ENCODE results near the gene MERTK.

Gene MERTK

DNA sequence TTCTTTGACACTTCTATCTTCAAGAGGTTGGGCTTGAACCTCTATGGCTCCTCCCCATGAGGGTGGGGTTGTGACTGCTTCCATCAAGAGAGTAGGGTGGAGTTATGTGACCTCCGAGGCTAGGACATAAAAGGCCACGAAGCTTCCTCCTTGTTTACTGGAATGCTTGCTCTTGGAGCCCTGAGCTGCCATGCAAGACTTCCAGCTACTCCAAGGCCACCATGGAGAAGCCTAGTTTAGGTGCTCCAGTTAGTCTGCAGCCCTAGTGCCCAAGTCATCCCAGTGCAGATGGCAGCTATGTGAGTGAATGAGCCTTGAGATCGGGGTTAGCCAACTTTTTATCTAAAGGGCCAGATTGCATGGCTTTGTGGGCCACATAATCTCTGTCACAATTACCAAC lies 2.4 kb upstream of the MERTK start:
- H3K4me3 ChIP-seq (ENCODE audit: low read depth, low read length), result no peak overlapping the region
- TF ChIP-seq, protein P1, sequence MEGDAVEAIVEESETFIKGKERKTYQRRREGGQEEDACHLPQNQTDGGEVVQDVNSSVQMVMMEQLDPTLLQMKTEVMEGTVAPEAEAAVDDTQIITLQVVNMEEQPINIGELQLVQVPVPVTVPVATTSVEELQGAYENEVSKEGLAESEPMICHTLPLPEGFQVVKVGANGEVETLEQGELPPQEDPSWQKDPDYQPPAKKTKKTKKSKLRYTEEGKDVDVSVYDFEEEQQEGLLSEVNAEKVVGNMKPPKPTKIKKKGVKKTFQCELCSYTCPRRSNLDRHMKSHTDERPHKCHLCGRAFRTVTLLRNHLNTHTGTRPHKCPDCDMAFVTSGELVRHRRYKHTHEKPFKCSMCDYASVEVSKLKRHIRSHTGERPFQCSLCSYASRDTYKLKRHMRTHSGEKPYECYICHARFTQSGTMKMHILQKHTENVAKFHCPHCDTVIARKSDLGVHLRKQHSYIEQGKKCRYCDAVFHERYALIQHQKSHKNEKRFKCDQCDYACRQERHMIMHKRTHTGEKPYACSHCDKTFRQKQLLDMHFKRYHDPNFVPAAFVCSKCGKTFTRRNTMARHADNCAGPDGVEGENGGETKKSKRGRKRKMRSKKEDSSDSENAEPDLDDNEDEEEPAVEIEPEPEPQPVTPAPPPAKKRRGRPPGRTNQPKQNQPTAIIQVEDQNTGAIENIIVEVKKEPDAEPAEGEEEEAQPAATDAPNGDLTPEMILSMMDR (IDR thresholded peaks at IDR 0.05; ENCODE audit: low read depth, low read length), result no peak
- in situ Hi-C loops (cut with HindIII; ENCODE audit: low sequenced_read_pairs), result no loop called here
- no peak for DNase-seq (ENCODE audit: low read depth, low spot score)

- no peak for DNase-seq (ENCODE audit: low read depth, low spot score)
- in situ Hi-C loops (cut with HindIII; ENCODE audit: low sequenced_read_pairs), result no loop called here
- TF ChIP-seq, protein P1 (IDR thresholded peaks at IDR 0.05; ENCODE audit: low read depth, low read length), result no peak
- H3K4me3 ChIP-seq (ENCODE audit: low read depth, low read length), result no peak overlapping the region
Measured at GRCh38 chr2:111896576-111896975, 1.8 kb upstream of the MERTK start.

GRCh38 chr2:111897630-111897923 lies 830 bp upstream of the MERTK start:
- TF ChIP-seq, protein P1 (IDR thresholded peaks at IDR 0.05; ENCODE audit: low read depth, low read length), result no peak
- in situ Hi-C loops (cut with HindIII; ENCODE audit: low sequenced_read_pairs), result no loop called here
- H3K4me3 ChIP-seq (ENCODE audit: low read depth, low read length), result peak overlapping the region; percentile 60
- peak; percentile 4 for DNase-seq (ENCODE audit: low read depth, low spot score)

DNA sequence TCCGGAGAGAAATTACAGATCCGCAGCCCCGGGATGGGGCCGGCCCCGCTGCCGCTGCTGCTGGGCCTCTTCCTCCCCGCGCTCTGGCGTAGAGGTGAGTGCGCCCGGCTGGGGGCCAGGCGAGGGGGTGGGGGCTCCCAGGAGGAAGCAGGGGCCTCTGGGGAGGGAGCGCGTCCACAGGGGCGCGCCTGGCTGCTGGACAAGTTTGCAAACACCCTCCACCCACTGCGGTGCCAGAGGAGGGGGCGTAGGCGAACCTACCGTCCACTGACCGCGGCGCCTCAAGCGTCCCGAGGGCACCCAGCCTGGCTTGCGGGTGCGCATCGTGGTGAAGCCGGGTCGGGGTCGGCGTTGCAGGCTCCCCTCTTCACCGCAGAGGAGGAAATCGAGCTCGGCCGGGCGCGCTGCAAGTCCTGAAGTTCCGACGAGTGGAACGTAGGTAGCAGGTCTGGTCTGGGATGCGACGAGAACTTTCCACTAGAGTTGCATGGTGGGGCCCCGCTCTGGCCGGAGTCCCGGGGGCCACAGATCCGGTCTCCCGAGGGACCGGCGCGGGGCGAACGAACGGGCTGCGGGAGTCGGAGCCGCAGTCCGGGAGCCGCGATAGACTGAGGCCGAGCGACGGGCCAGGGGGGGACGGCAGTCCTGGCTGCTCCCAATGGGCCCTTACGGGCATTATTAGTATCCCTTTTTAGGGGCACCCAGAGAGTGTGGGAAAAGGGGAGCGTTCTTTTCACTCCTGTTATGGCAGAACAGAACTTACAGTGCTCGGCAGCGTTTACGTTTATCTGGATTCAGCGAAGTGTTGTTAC lies 502 bp downstream of the MERTK start:
- peak; percentile 19 for DNase-seq (ENCODE audit: low read depth, low spot score)

GRCh38 chr2:111900859-111901258 lies 2.5 kb downstream of the MERTK start:
- in situ Hi-C loops (cut with HindIII; ENCODE audit: low sequenced_read_pairs), result no loop called here

More for the DNA sequence above, 502 bp downstream of the MERTK start:
- peak overlapping the region; percentile 60 for H3K4me3 ChIP-seq (ENCODE audit: low read depth, low read length)
- TF ChIP-seq, protein P1 (IDR thresholded peaks at IDR 0.05; ENCODE audit: low read depth, low read length), result no peak
- in situ Hi-C loops (cut with HindIII; ENCODE audit: low sequenced_read_pairs), result no loop called here

GRCh38 chr2:111903516-111903915 lies 5.1 kb downstream of the MERTK start:
- in situ Hi-C loops (cut with HindIII; ENCODE audit: low sequenced_read_pairs), result no loop called here
- no peak for DNase-seq (ENCODE audit: low read depth, low spot score)
- H3K4me3 ChIP-seq (ENCODE audit: low read depth, low read length), result no peak overlapping the region
- TF ChIP-seq, protein P1 (IDR thresholded peaks at IDR 0.05; ENCODE audit: low read depth, low read length), result no peak

More at GRCh38 chr2:111900859-111901258, 2.5 kb downstream of the MERTK start:
- H3K4me3 ChIP-seq (ENCODE audit: low read depth, low read length), result no peak overlapping the region
- DNase-seq (ENCODE audit: low read depth, low spot score), result peak; percentile 45
- TF ChIP-seq, protein P1 (IDR thresholded peaks at IDR 0.05; ENCODE audit: low read depth, low read length), result peak; percentile 51

Data from astrocyte of the spinal cord (primary cell).